HG03439 (cell line): ENCODE data around the gene TEX264.

Experiments used
- ATAC-seq: cut with Tn5 transposase; IDR thresholded peaks from one replicate; pipeline ENCODE4 v1.9.1; 2021; ENCODE audit warnings: mild to moderate bottlenecking, moderate library complexity; ENCODE audit not compliant: unreplicated experiment

Gene TEX264

GRCh38 chr3:51691949-51692348 is 20.9 kb downstream of the TEX264 start:
- no peak for ATAC-seq

- ATAC-seq = no peak
Measured at GRCh38 chr3:51692980-51693395, 21.9 kb downstream of the TEX264 start.

- no peak for ATAC-seq
Measured at GRCh38 chr3:51696954-51697353, 25.9 kb downstream of the TEX264 start.

GRCh38 chr3:51698209-51698608 is 27.2 kb downstream of the TEX264 start:
- ATAC-seq = no peak

GRCh38 chr3:51700403-51700802 is 29.4 kb downstream of the TEX264 start:
- no peak for ATAC-seq

- ATAC-seq = no peak
Measured at GRCh38 chr3:51702156-51702555, 31.1 kb downstream of the TEX264 start.

- no peak for ATAC-seq
Measured at GRCh38 chr3:51703068-51703760, 32.2 kb downstream of the TEX264 start.

- ATAC-seq = no peak
Measured at GRCh38 chr3:51703761-51704510, 32.9 kb downstream of the TEX264 start.

- no peak for ATAC-seq
Measured at GRCh38 chr3:51704511-51704950, 33.5 kb downstream of the TEX264 start.

GRCh38 chr3:51705276-51706020 is 34.4 kb downstream of the TEX264 start:
- ATAC-seq = no peak

GRCh38 chr3:51706021-51706485 is 35.0 kb downstream of the TEX264 start:
- ATAC-seq = no peak

GRCh38 chr3:51706788-51707731 is 36.0 kb downstream of the TEX264 start, which contains the start of gene GRM2:
TSS of gene GRM2 (plus strand) at chr3:51707068. CDS start at chr3:51708984, 1,916 bp downstream.
- ATAC-seq = no peak

GRCh38 chr3:51708216-51708845 is 37.3 kb downstream of the TEX264 start:
- ATAC-seq = no peak

- ATAC-seq = no peak
Measured at GRCh38 chr3:51709004-51709420, 38.0 kb downstream of the TEX264 start.

- ATAC-seq = no peak
Measured at GRCh38 chr3:51709675-51710074, 38.6 kb downstream of the TEX264 start.

GRCh38 chr3:51710631-51711351 is 39.7 kb downstream of the TEX264 start:
- ATAC-seq = no peak

- ATAC-seq = no peak
Measured at GRCh38 chr3:51711352-51712037, 40.4 kb downstream of the TEX264 start.

- ATAC-seq = no peak
Measured at GRCh38 chr3:51712038-51712420, 41.0 kb downstream of the TEX264 start.

GRCh38 chr3:51712511-51712931 is 41.5 kb downstream of the TEX264 start:
- ATAC-seq = no peak
